Osteocyte (in vitro differentiated cells): ENCODE results near the gene ATF6B. TPM values are rescaled to one million over a fixed set of nuclear protein-coding genes. Genes with fewer than 3 reads are reported as not detected.
"Not testable (repeated sequence)": the region's sequence is repeated elsewhere in the genome, so short reads cannot be mapped to it uniquely, and the experiment has no call there.

Experiments
- DNase-seq: peaks from one replicate; pipeline ENCODE4 v3.0.0; 2021; ENCODE audit warnings: mixed read lengths; ENCODE audit not compliant: unreplicated experiment; ENCODE audit errors: extremely low spot score
- H3K27ac Mint-ChIP-seq: one replicate; pipeline ENCODE4 v1.8.0; 2021; ENCODE audit warnings: mild to moderate bottlenecking, mixed read lengths; ENCODE audit not compliant: unreplicated experiment
- H3K27me3 Mint-ChIP-seq: one replicate; pipeline ENCODE4 v1.8.0; 2021; ENCODE audit warnings: mixed read lengths; ENCODE audit not compliant: unreplicated experiment
- H3K36me3 Mint-ChIP-seq: one replicate; pipeline ENCODE4 v1.8.0; 2021; ENCODE audit warnings: mixed read lengths; ENCODE audit not compliant: unreplicated experiment
- H3K4me1 Mint-ChIP-seq: one replicate; pipeline ENCODE4 v1.8.0; 2021; ENCODE audit warnings: mixed read lengths; ENCODE audit not compliant: unreplicated experiment
- H3K4me3 Mint-ChIP-seq: one replicate; pipeline ENCODE4 v1.8.0; 2021; ENCODE audit warnings: mild to moderate bottlenecking, moderate library complexity, mixed read lengths; ENCODE audit not compliant: unreplicated experiment
- H3K9me3 Mint-ChIP-seq: one replicate; pipeline ENCODE4 v1.8.0; 2021; ENCODE audit warnings: mixed read lengths; ENCODE audit not compliant: unreplicated experiment
- CTCF ChIP-seq: fragments of 200-600 bp; sonication (generic); IDR thresholded peaks from 2 replicates; pipeline ENCODE4 v1.5.0; 2021; ENCODE audit warnings: antibody characterized with exemption, mild to moderate bottlenecking, moderate library complexity
- total RNA-seq: library from RNA; stranded (reverse); gene quantifications from 2 replicates; pipeline ENCODE4 v1.2.1, GENCODE V29; 2021

ATF6B gene
- total RNA-seq, 1 donor from 2014 or later, result 109 TPM

- DNase-seq, result no peak
- no peak for TF ChIP-seq CTCF
- Mint-ChIP-seq H3K4me3 (no peak overlapping the region), H3K27ac (peak overlapping the region; percentile 9), H3K27me3 (peaks cover 3% of the 10 kb centered on the region), H3K9me3 (no peaks in the 10 kb centered on the region), H3K4me1 (peaks cover 40% of the 10 kb centered on the region), H3K36me3 (no peaks in the 10 kb centered on the region)
Observed at GRCh38 chr6:32073101-32073500, 54.9 kb downstream of the ATF6B start.

- DNase-seq, result no peak
- Mint-ChIP-seq H3K36me3 (no peaks in the 10 kb centered on the region), H3K4me1 (peaks cover 32% of the 10 kb centered on the region), H3K9me3 (no peaks in the 10 kb centered on the region), H3K4me3 (no peak overlapping the region), H3K27ac (no peak overlapping the region), H3K27me3 (peaks cover 3% of the 10 kb centered on the region)
- TF ChIP-seq CTCF, result no peak
Observed at GRCh38 chr6:32070814-32071543, 57.1 kb downstream of the ATF6B start.

DNA sequence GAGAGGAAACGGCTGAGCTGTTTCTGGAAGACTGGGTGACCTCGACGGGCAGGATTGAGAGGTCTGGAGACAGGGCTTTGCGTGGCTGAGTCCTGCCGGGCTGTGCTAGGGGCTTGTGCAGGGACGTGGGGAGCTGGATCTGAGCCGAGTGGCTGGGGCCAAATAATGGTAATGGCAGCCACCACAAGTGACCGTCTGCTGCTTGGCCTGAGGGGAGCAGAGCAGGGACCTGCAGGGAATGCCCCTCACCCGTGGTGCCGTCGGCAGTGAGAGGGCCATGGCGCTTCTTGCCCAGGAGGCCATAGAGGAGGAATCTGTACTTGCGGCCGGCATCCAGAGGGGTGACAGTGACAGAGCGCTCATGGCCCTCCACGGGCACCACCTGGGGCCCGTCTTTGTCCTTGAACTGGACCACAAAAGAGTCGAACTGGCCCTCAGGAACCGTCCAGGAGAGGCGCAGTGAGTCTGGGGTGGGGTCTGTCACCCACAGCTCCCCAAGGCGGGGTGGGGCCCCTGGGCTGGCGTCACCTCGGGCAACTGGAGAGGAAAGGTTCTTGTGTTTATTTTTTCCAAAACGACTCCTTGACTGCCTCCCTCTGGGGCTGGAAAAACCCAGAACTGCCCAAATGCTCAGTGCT, 58.0 kb downstream of the ATF6B start:
- no peak for DNase-seq
- peaks cover 24% of the 10 kb centered on the region for H3K4me1 Mint-ChIP-seq
- TF ChIP-seq CTCF, result no peak
- no peak overlapping the region for H3K27ac Mint-ChIP-seq
- no peaks in the 10 kb centered on the region for H3K9me3 Mint-ChIP-seq
- H3K36me3 Mint-ChIP-seq, result no peaks in the 10 kb centered on the region
- no peak overlapping the region for H3K4me3 Mint-ChIP-seq
- peaks cover 3% of the 10 kb centered on the region for H3K27me3 Mint-ChIP-seq

- no peak overlapping the region for H3K4me3 Mint-ChIP-seq
- H3K27me3 Mint-ChIP-seq, result peaks cover 3% of the 10 kb centered on the region
- H3K36me3 Mint-ChIP-seq, result no peaks in the 10 kb centered on the region
- H3K4me1 Mint-ChIP-seq, result peaks cover 22% of the 10 kb centered on the region
- DNase-seq, result no peak
- H3K9me3 Mint-ChIP-seq, result no peaks in the 10 kb centered on the region
- no peak overlapping the region for H3K27ac Mint-ChIP-seq
- no peak for TF ChIP-seq CTCF
Observed at GRCh38 chr6:32069460-32069859, 58.6 kb downstream of the ATF6B start.

- DNase-seq, result no peak
- Mint-ChIP-seq H3K27me3 (peaks cover 4% of the 10 kb centered on the region), H3K4me3 (no peak overlapping the region)
Observed at GRCh38 chr6:32068867-32069266, 59.2 kb downstream of the ATF6B start.

DNA sequence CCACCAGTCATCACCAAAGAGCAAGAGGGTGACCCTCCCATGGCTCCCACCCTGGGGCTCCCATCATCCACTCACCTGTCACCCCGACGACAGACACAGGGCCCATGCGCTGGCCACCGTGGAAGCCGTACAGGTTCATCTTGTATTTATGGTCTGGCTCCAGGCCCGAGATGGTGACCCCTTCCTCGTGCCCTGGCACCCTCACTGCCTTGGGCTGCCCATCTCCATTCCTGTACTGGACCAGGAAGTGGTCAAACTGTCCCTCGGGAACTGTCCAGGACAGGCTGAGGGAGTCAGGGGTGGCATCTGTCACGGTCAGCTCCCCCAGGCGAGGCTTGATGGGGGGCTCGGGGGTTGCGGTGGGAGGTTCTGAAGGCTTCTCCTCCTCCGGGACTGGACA, 59.7 kb downstream of the ATF6B start:
- not testable (repeated sequence) for H3K4me3 Mint-ChIP-seq, H3K36me3 Mint-ChIP-seq, DNase-seq, H3K27ac Mint-ChIP-seq, H3K27me3 Mint-ChIP-seq, H3K9me3 Mint-ChIP-seq
- H3K4me1 Mint-ChIP-seq, result peaks cover 18% of the 10 kb centered on the region

More at GRCh38 chr6:32068867-32069266, 59.2 kb downstream of the ATF6B start:
- Mint-ChIP-seq H3K9me3 (no peaks in the 10 kb centered on the region), H3K4me1 (peaks cover 22% of the 10 kb centered on the region), H3K27ac (no peak overlapping the region), H3K36me3 (peaks cover 1% of the 10 kb centered on the region)
- no peak for TF ChIP-seq CTCF

DNA sequence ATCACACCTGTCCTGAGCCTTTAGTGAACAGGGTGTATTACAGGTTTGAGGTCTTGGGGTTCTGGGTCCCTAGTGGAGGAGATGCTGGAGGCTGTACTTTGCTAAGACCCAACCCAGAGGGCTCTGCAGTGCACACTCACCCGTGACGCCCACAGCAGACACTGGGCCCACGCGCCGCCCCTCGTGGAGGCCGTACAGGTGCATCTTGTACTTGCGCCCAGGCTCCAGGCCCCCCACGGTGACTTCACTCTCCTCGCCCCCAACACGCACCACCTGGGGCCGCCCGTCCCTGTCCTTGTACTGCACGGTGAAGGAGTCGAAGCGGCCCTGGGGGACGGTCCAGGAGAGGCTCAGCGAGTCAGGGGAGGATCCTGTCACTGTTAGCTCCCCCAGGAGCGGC, 60.5 kb downstream of the ATF6B start:
- H3K4me1 Mint-ChIP-seq, result peaks cover 13% of the 10 kb centered on the region
- H3K4me3 Mint-ChIP-seq, H3K36me3 Mint-ChIP-seq, H3K27me3 Mint-ChIP-seq, H3K9me3 Mint-ChIP-seq, DNase-seq, H3K27ac Mint-ChIP-seq: not testable (repeated sequence)
